Neural progenitor cell (in vitro differentiated cells): Measurements from ENCODE around the gene FNIP1. TPM values are rescaled to one million over a fixed set of nuclear protein-coding genes. Genes with fewer than 3 reads are reported as not detected.

Source experiments
- DNase-seq: peaks from one replicate; pipeline ENCODE4 v3.0.0-alpha.2; 2016; ENCODE audit warnings: low spot score
- H2AFZ ChIP-seq: fragments of 200-600 bp; sonication (generic); replicated peaks from 2 replicates; pipeline ENCODE4 v1.6.1; 2016; ENCODE audit warnings: antibody characterized with exemption
- H3F3A ChIP-seq: fragments of 200-600 bp; sonication (generic); 2 replicates; pipeline ENCODE4 v1.6.1; 2016; ENCODE audit warnings: antibody characterized with exemption, low read depth
- H3K27ac ChIP-seq: fragments of 200-600 bp; sonication (generic); 2 replicates; pipeline ENCODE4 v1.5.1; 2016; ENCODE audit warnings: mild to moderate bottlenecking
- H3K27me3 ChIP-seq: fragments of 200-600 bp; sonication (generic); 2 replicates; pipeline ENCODE4 v1.6.1; 2016; ENCODE audit warnings: mild to moderate bottlenecking, moderate library complexity
- H3K36me3 ChIP-seq: fragments of 200-600 bp; sonication (generic); 2 replicates; pipeline ENCODE4 v1.5.1; 2016
- H3K4me1 ChIP-seq: fragments of 200-600 bp; sonication (generic); 2 replicates; pipeline ENCODE4 v1.6.1; 2016; ENCODE audit warnings: mixed run types
- H3K4me2 ChIP-seq: fragments of 200-600 bp; sonication (generic); 2 replicates; pipeline ENCODE4 v1.6.1; 2016
- H3K4me3 ChIP-seq: fragments of 200-600 bp; sonication (generic); 2 replicates; pipeline ENCODE4 v1.5.1; 2016
- H3K79me2 ChIP-seq: fragments of 200-600 bp; sonication (generic); 2 replicates; pipeline ENCODE4 v1.6.1; 2016; ENCODE audit warnings: low read depth
- H3K9ac ChIP-seq: fragments of 200-600 bp; sonication (generic); 2 replicates; pipeline ENCODE4 v1.6.1; 2016
- H3K9me3 ChIP-seq: fragments of 200-600 bp; sonication (generic); 2 replicates; pipeline ENCODE4 v1.5.1; 2016; ENCODE audit warnings: low read depth
- H4K20me1 ChIP-seq: fragments of 200-600 bp; sonication (generic); 2 replicates; pipeline ENCODE4 v1.6.1; 2016; ENCODE audit warnings: low read depth
- H3K27ac Mint-ChIP-seq: 3 replicates; pipeline ENCODE4 v1.8.0; 2021; ENCODE audit warnings: mixed read lengths
- H3K27me3 Mint-ChIP-seq: 2 replicates; pipeline ENCODE4 v1.8.0; 2022; ENCODE audit warnings: low read depth, mild to moderate bottlenecking, inconsistent platforms, moderate library complexity, mixed read lengths; ENCODE audit not compliant: insufficient read depth
- H3K36me3 Mint-ChIP-seq: 3 replicates; pipeline ENCODE4 v1.8.0; 2021; ENCODE audit warnings: mixed read lengths
- H3K4me1 Mint-ChIP-seq: 3 replicates; pipeline ENCODE4 v1.8.0; 2021; ENCODE audit warnings: mixed read lengths
- H3K4me3 Mint-ChIP-seq: 3 replicates; pipeline ENCODE4 v1.8.0; 2021; ENCODE audit warnings: mild to moderate bottlenecking, moderate library complexity, mixed read lengths
- H3K9me3 Mint-ChIP-seq: 3 replicates; pipeline ENCODE4 v1.8.0; 2020; ENCODE audit warnings: mixed read lengths
- CTCF ChIP-seq: fragments of 200-600 bp; sonication (generic); IDR thresholded peaks from 2 replicates; pipeline ENCODE4 v1.5.1; 2017; ENCODE audit warnings: antibody characterized with exemption, mild to moderate bottlenecking
- EZH2 ChIP-seq: fragments of 200-600 bp; sonication (generic); IDR thresholded peaks from 2 replicates; pipeline ENCODE4 v1.6.1; 2017; ENCODE audit warnings: antibody characterized with exemption, mild to moderate bottlenecking, moderate library complexity
- EZH2phosphoT487 ChIP-seq: fragments of 200-600 bp; sonication (generic); IDR thresholded peaks from 2 replicates; pipeline ENCODE4 v1.6.1; 2017; ENCODE audit warnings: antibody characterized with exemption
- total RNA-seq: library from RNA; depleted of rRNA; stranded (reverse); fragments of >200 nt; gene quantifications from 2 replicates; pipeline ENCODE4 v1.2.3, GENCODE V29; 2015; ENCODE audit warnings: low replicate concordance

FNIP1 gene
- total RNA-seq, 1 donor from 2014 or later, result 44.4 TPM

GRCh38 chr5:131790550-131790949 is 6.3 kb downstream of the FNIP1 start:
- H3F3A ChIP-seq, result peaks cover 10% of the 10 kb centered on the region
- H3K27me3 ChIP-seq, result peaks cover 7% of the 10 kb centered on the region
- peaks cover 16% of the 10 kb centered on the region for H3K4me1 Mint-ChIP-seq
- peaks cover 13% of the 10 kb centered on the region for H3K4me1 ChIP-seq
- H3K27me3 Mint-ChIP-seq, result no peaks in the 10 kb centered on the region
- peaks cover 100% of the 10 kb centered on the region for H3K79me2 ChIP-seq
- H3K27ac Mint-ChIP-seq, result no peak overlapping the region
- no peak overlapping the region for H3K4me2 ChIP-seq
- no peak overlapping the region for H3K4me3 ChIP-seq
- H4K20me1 ChIP-seq, result peaks cover 78% of the 10 kb centered on the region
- peaks cover 11% of the 10 kb centered on the region for H3K36me3 Mint-ChIP-seq
- DNase-seq, result no peak
- H3K9ac ChIP-seq, result no peak overlapping the region
- no peak overlapping the region for H2AFZ ChIP-seq
- no peaks in the 10 kb centered on the region for H3K9me3 ChIP-seq
- no peaks in the 10 kb centered on the region for H3K9me3 Mint-ChIP-seq
- no peak overlapping the region for H3K27ac ChIP-seq
- no peak overlapping the region for H3K4me3 Mint-ChIP-seq
- no peak for TF ChIP-seq EZH2phosphoT487
- TF ChIP-seq EZH2, result no peak
- no peak for TF ChIP-seq CTCF
- H3K36me3 ChIP-seq, result no peaks in the 10 kb centered on the region

GRCh38 chr5:131789765-131790164 is 7.1 kb downstream of the FNIP1 start:
- no peak overlapping the region for H3K27ac ChIP-seq
- H3K9me3 ChIP-seq, result no peaks in the 10 kb centered on the region
- no peak overlapping the region for H3K4me3 ChIP-seq
- H3K4me1 Mint-ChIP-seq, result peaks cover 9% of the 10 kb centered on the region
- H3K4me2 ChIP-seq, result no peak overlapping the region
- H3K36me3 ChIP-seq, result no peaks in the 10 kb centered on the region
- no peaks in the 10 kb centered on the region for H3K9me3 Mint-ChIP-seq
- no peak overlapping the region for H3K4me3 Mint-ChIP-seq
- peaks cover 11% of the 10 kb centered on the region for H3K36me3 Mint-ChIP-seq
- no peak overlapping the region for H3K27ac Mint-ChIP-seq
- no peak overlapping the region for H3K9ac ChIP-seq
- H4K20me1 ChIP-seq, result peaks cover 75% of the 10 kb centered on the region
- DNase-seq, result no peak
- no peaks in the 10 kb centered on the region for H3K27me3 Mint-ChIP-seq
- H2AFZ ChIP-seq, result no peak overlapping the region
- TF ChIP-seq CTCF (no peak), EZH2phosphoT487 (no peak), EZH2 (no peak)
- H3F3A ChIP-seq, result peaks cover 10% of the 10 kb centered on the region
- H3K27me3 ChIP-seq, result no peaks in the 10 kb centered on the region
- peaks cover 98% of the 10 kb centered on the region for H3K79me2 ChIP-seq
- peaks cover 10% of the 10 kb centered on the region for H3K4me1 ChIP-seq

- Histone ChIP-seq H3K36me3 (no peaks in the 10 kb centered on the region), H3K4me3 (no peak overlapping the region), H3K4me2 (no peak overlapping the region), H3K27ac (no peak overlapping the region), H3K4me1 (peaks cover 15% of the 10 kb centered on the region), H3F3A (no peaks in the 10 kb centered on the region), H3K79me2 (peaks cover 98% of the 10 kb centered on the region), H3K9me3 (no peaks in the 10 kb centered on the region), H3K27me3 (no peaks in the 10 kb centered on the region), H2AFZ (no peak overlapping the region), H3K9ac (no peak overlapping the region), H4K20me1 (peaks cover 70% of the 10 kb centered on the region)
- H3K27ac Mint-ChIP-seq, result no peak overlapping the region
- H3K4me1 Mint-ChIP-seq, result peaks cover 2% of the 10 kb centered on the region
- no peaks in the 10 kb centered on the region for H3K27me3 Mint-ChIP-seq
- no peak overlapping the region for H3K4me3 Mint-ChIP-seq
- peaks cover 18% of the 10 kb centered on the region for H3K36me3 Mint-ChIP-seq
- TF ChIP-seq EZH2phosphoT487, result no peak
- TF ChIP-seq EZH2, result no peak
- no peak for TF ChIP-seq CTCF
- DNase-seq, result no peak
- H3K9me3 Mint-ChIP-seq, result peaks cover 6% of the 10 kb centered on the region
These were observed 9.1 kb downstream of the FNIP1 start for GRCh38 chr5:131787736-131788135.
